GM12878 (cell line): ENCODE data around the gene ZNF692. TPM values are rescaled to one million over a fixed set of nuclear protein-coding genes. Genes with fewer than 3 reads are reported as not detected.
A peak's percentile ranks its signal among the peaks of the same experiment; 100 is the strongest.

ENCODE experiments used
- ATAC-seq: fragments of 200-7000 bp; cut with Tn5 transposase; 3 replicates; pipeline ENCODE4 v1.9.1; 2020; ENCODE audit warnings: mild to moderate bottlenecking, moderate library complexity
- BruUV-seq: library from RNA; stranded (reverse); fragments of 400-500 nt; replicated peaks from 2 replicates; lab custom pipeline; 2021; lab: Mats Ljungman, UMichigan
- CTCF ChIA-PET: fragments of 300-600 bp; sonication (Branson Sonifier 250); formaldehyde crosslinking; extraction: SDS; loops from one replicate; lab custom pipeline; 2021; ENCODE audit warnings: inconsistent platforms; lab: Yijun Ruan, JAX
- POLR2A ChIA-PET: fragments of 350-600 bp; formaldehyde crosslinking; extraction: SDS; loops from one replicate; lab custom pipeline; 2021; ENCODE audit warnings: inconsistent platforms; lab: Charles Lee
- RAD21 ChIA-PET: fragments of 300-600 bp; sonication (Branson Sonifier 250); formaldehyde crosslinking; loops from one replicate; lab custom pipeline; 2023; ENCODE audit warnings: antibody characterized with exemption; ENCODE audit not compliant: unreplicated experiment; lab: Charles Lee
- SMC1A ChIA-PET: fragments of 300-600 bp; sonication (Branson Sonifier 250); formaldehyde crosslinking; loops from one replicate; lab custom pipeline; 2023; ENCODE audit not compliant: unreplicated experiment, uncharacterized antibody; lab: Charles Lee
- DNase-seq: peaks from one replicate; pipeline ENCODE4 v3.0.0-alpha.2; 2011; ENCODE audit warnings: low read depth, low spot score
- FAIRE-seq: peaks from 3 replicates; lab custom pipeline; 2011; peaks lifted over from hg19 to GRCh38; lab: Jason Lieb, UNC
- H2AFZ ChIP-seq: 2 replicates; pipeline ENCODE4 v1.6.0; 2011; ENCODE audit warnings: low read depth, low read length, control low read depth; ENCODE audit not compliant: control insufficient read depth
- H3K27ac ChIP-seq: 2 replicates; pipeline ENCODE4 v1.5.1; 2011; ENCODE audit warnings: control low read depth; ENCODE audit not compliant: control insufficient read depth, insufficient read depth
- H3K27me3 ChIP-seq, 2 experiments: replicated peaks in 1 of 2; 2 replicates each; pipeline versions ENCODE4 v1.6.0 to v1.6.1; 2011; ENCODE audit warnings: low read length in 1 of 2; ENCODE audit not compliant: control insufficient read depth in 2 of 2, insufficient read depth in 2 of 2
- H3K36me3 ChIP-seq, 2 experiments: 2 replicates each; pipeline ENCODE4 v1.5.1; 2011; ENCODE audit warnings: low read length in 1 of 2; ENCODE audit not compliant: control insufficient read depth in 2 of 2, insufficient read depth in 2 of 2
- H3K4me1 ChIP-seq: 2 replicates; pipeline ENCODE4 v1.6.1; 2011; ENCODE audit warnings: mild to moderate bottlenecking, low read length, moderate library complexity, mixed read lengths; ENCODE audit not compliant: control insufficient read depth, insufficient read depth
- H3K4me2 ChIP-seq: 2 replicates; pipeline ENCODE4 v1.6.0; 2011; ENCODE audit warnings: control low read depth; ENCODE audit not compliant: control insufficient read depth, insufficient read depth
- H3K4me3 ChIP-seq: fragments of 200-600 bp; sonication (generic); 2 replicates; pipeline ENCODE4 v1.5.1; 2016
- H3K79me2 ChIP-seq: 2 replicates; pipeline ENCODE4 v1.6.0; 2011; ENCODE audit warnings: low read length; ENCODE audit not compliant: control insufficient read depth, insufficient read depth
- H3K9ac ChIP-seq: 2 replicates; pipeline ENCODE4 v1.8.0; 2011; ENCODE audit warnings: low read length, control low read depth, mixed read lengths; ENCODE audit not compliant: control insufficient read depth, insufficient read depth
- H3K9me3 ChIP-seq: replicated peaks from 3 replicates; pipeline ENCODE4 v1.5.1; 2011; ENCODE audit warnings: mild to moderate bottlenecking, low read length; ENCODE audit not compliant: control insufficient read depth, insufficient read depth
- H4K20me1 ChIP-seq: 2 replicates; pipeline ENCODE4 v1.6.0; 2011; ENCODE audit not compliant: control insufficient read depth, insufficient read depth
- BRCA1 ChIP-seq: IDR thresholded peaks from 2 replicates; pipeline ENCODE4 v1.6.1; 2011; ENCODE audit warnings: low read depth, low read length, improper control_type of control experiment
- CBX3 ChIP-seq: fragments of 200-600 bp; sonication (generic); IDR thresholded peaks from 2 replicates; pipeline ENCODE4 v1.6.1; 2016; ENCODE audit warnings: low read depth, borderline replicate concordance
- CEBPZ ChIP-seq: fragments of 150-350 bp; IDR thresholded peaks from 2 replicates; pipeline ENCODE4 v1.6.1; 2016; ENCODE audit warnings: low read depth, low read length
- FOS ChIP-seq: IDR thresholded peaks from 3 replicates; pipeline ENCODE4 v1.6.1; 2011; ENCODE audit warnings: borderline replicate concordance; ENCODE audit not compliant: insufficient read length; ENCODE audit errors: extremely low read depth
- IRF4 ChIP-seq: IDR thresholded peaks from 2 replicates; pipeline ENCODE4 v1.6.1; 2011; ENCODE audit warnings: low read depth, low read length
- JUND ChIP-seq: IDR thresholded peaks from 2 replicates; pipeline ENCODE4 v1.6.1; 2012; ENCODE audit warnings: low read depth, mild to moderate bottlenecking, low read length, improper control_type of control experiment, moderate library complexity
- MLLT1 ChIP-seq: fragments of 450-650 bp; IDR thresholded peaks from 2 replicates; pipeline ENCODE4 v1.6.1; 2016; ENCODE audit warnings: mild to moderate bottlenecking
- NFXL1 ChIP-seq: fragments of 450-650 bp; IDR thresholded peaks from 2 replicates; pipeline ENCODE4 v1.6.1; 2017; ENCODE audit warnings: antibody characterized with exemption, mild to moderate bottlenecking, borderline replicate concordance
- PRDM15 ChIP-seq: fragments of 450-650 bp; formaldehyde crosslinking; IDR thresholded peaks from 2 replicates; pipeline ENCODE4 v1.4.0; 2020; ENCODE audit warnings: mild to moderate bottlenecking, moderate library complexity
- RAD21 ChIP-seq: IDR thresholded peaks from 2 replicates; pipeline ENCODE4 v1.6.1; 2011; ENCODE audit warnings: mild to moderate bottlenecking, low read depth, low read length, moderate library complexity; ENCODE audit not compliant: insufficient read depth
- SREBF1 ChIP-seq: IDR thresholded peaks from 2 replicates; pipeline ENCODE4 v1.6.1; 2012; ENCODE audit warnings: mild to moderate bottlenecking, low read length
- TCF12 ChIP-seq: IDR thresholded peaks from 2 replicates; pipeline ENCODE4 v1.6.1; 2011; ENCODE audit warnings: low read depth, mild to moderate bottlenecking, low read length
- YY1 ChIP-seq: IDR thresholded peaks from 2 replicates; pipeline ENCODE4 v1.6.1; 2011; ENCODE audit warnings: low read depth, mild to moderate bottlenecking, low read length
- WGBS: methylation state at CpG from one replicate; pipeline ENCODE4 v1.1.6; 2016; ENCODE audit warnings: low lambda C conversion rate; ENCODE audit not compliant: insufficient replicate concordance, insufficient coverage; ENCODE audit errors: missing lambda C conversion rate; 5-methylcytosine and 5-hydroxymethylcytosine counted together
- in situ Hi-C: fragments of 300-500 bp; cut with MboI; formaldehyde crosslinking; loops from 9 replicates; pipeline ENCODE4 v1.14.3; 2018; ENCODE audit warnings: mixed read lengths
- intact Hi-C: fragments of 100-400 bp; cut with micrococcal nuclease; formaldehyde crosslinking; loops from one replicate; pipeline ENCODE4 v1.14.2; 2022; ENCODE audit not compliant: unreplicated experiment
- polyA plus RNA-seq, 11 experiments: library from polyadenylated mRNA; depleted of rRNA in 4 of 11; unstranded in 6 of 11; stranded (reverse) in 5 of 11; fragments of >200 nt; fragmentation: Nextera tagmentation in 4 of 11; fragmentation: Illumina TruSeq in 1 of 11; extraction: Ambion mirVana in 4 of 11; extraction: Trizol in 1 of 11; gene quantifications; 1 replicate in 1 of 11; 2 replicates in 10 of 11; pipeline versions ENCODE4 v1.2.1 to v1.2.3, GENCODE V29; 2011 to 2016; ENCODE audit warnings: inconsistent platforms in 2 of 11, missing spikeins in 2 of 11, low read depth in 1 of 11
- total RNA-seq, 4 experiments: library from RNA; depleted of rRNA in 3 of 4; stranded (reverse); fragments of >200 nt in 3 of 4; fragmentation: Illumina TruSeq in 1 of 4; extraction: Trizol in 1 of 4; gene quantifications; 2 replicates each; pipeline versions ENCODE4 v1.2.1 to v1.2.3, GENCODE V29; 2013 to 2021

Gene ZNF692
- total and polyA plus RNA-seq, 10 of the 15 experiments (the other 5 are each of a cell fraction or from before 2014, with no cell fraction given): 5.3 to 76.6 (median 36.9) TPM

GRCh38 chr1:248871837-248872401, 13.0 kb upstream of the ZNF692 start:
- H3K4me1 ChIP-seq: peaks cover 4% of the 10 kb centered on the region; the same call in 1 of the 2 replicates
- ChIA-PET POLR2A (interaction anchor here (2.0 to 2.1 kb wide), 2 partner anchors 8 to 33 kb away, joined by 8 to 12 read pairs; partner anchors contain the start of gene ZNF672), CTCF (interaction anchor here (1.2 to 3.3 kb wide), 2 partner anchors 13 to 34 kb away, joined by 4 to 27 read pairs; partner anchors contain the start of gene ZNF692), RAD21 (interaction anchor here (2.5 kb wide), 1 partner anchor 32 kb away, joined by 9 read pairs; no protein-coding TSS in a partner anchor), SMC1A (interaction anchor here (1.0 to 3.9 kb wide), 5 partner anchors 8 to 55 kb away, joined by 3 to 24 read pairs (median 4); partner anchors contain the start of gene ZNF692)
- in situ Hi-C loops (no loop called here), intact Hi-C loops (no loop called here)
- DNase-seq (no peak), ATAC-seq (no peak), FAIRE-seq (no peak)
- H3K79me2 ChIP-seq: no peaks in the 10 kb centered on the region
- peak overlapping the region; percentile 52 for H3K4me2 ChIP-seq
- peak overlapping the region; percentile 58 for H2AFZ ChIP-seq
- H3K36me3 ChIP-seq: no peaks in the 10 kb centered on the region
- H4K20me1 ChIP-seq: no peaks in the 10 kb centered on the region
- no peaks in the 10 kb centered on the region for H3K27me3 ChIP-seq
- 100% methylated on average over 3 of the region's 3 CpGs for WGBS
- BruUV-seq: no TSS peak
- H3K9me3 ChIP-seq: no peaks in the 10 kb centered on the region
- no peak overlapping the region for H3K4me3 ChIP-seq
- H3K9ac ChIP-seq: no peak overlapping the region
- 0 out of 2 replicates have a peak overlapping the region, but pooled peaks have one; percentile 8 for H3K27ac ChIP-seq
- TF ChIP-seq NFXL1 (no peak), YY1 (no peak), CEBPZ (no peak), PRDM15 (CRISPR knock-in tag) (no peak), BRCA1 (no peak), TCF12 (no peak), FOS (no peak), IRF4 (no peak), RAD21 (no peak), SREBF1 (no peak), JUND (no peak), MLLT1 (no peak), CBX3 (no peak)
